Muscle of back (tissue), 13 donors: Measurements from ENCODE around the gene ZNF587B. TPM values are rescaled to one million over a fixed set of nuclear protein-coding genes. Genes with fewer than 3 reads are reported as not detected.
"Not testable (repeated sequence)": the region's sequence is repeated elsewhere in the genome, so short reads cannot be mapped to it uniquely, and the experiment has no call there.

Source experiments
- DNase-seq, 3 donors: peaks; one replicate each; pipeline versions ENCODE4 v3.0.0 to v3.0.0-alpha.2; 2013
- long read RNA-seq, 9 donors: transcript quantifications; one replicate each; lab custom pipeline, GENCODE V29; 2026
- polyA plus RNA-seq, 10 donors: library from polyadenylated mRNA; unstranded; fragments of 120-200 nt; gene quantifications; one replicate each; pipeline ENCODE4 v1.2.1, GENCODE V29; 2013; ENCODE audit not compliant: insufficient read length in 10 of 10

Gene ZNF587B
- polyA plus RNA-seq: 1 to 10 TPM; 3.3 to 7.5 (median 5.4) TPM
- long read RNA-seq, donor 1: 0 reads
- long read RNA-seq, donor 2: 0 reads
- long read RNA-seq, donor 3: 0 reads
- long read RNA-seq, donor 4: 0 reads
- long read RNA-seq, donor 5, partial matches to known transcripts: 0 of 1 reads
- long read RNA-seq, donor 5, other reads (novel, unspliced or antisense): 0 of 1 reads
- long read RNA-seq, donor 6: 0 reads
- long read RNA-seq, donor 7: 0 reads
- long read RNA-seq, donor 8: 0 reads
- long read RNA-seq, donor 9, partial matches to known transcripts: 0 of 1 reads
- long read RNA-seq, donor 9, other reads (novel, unspliced or antisense): 0 of 1 reads

GRCh38 chr19:57830071-57830602, at the start of gene ZNF587B:
Gene ZNF587B, plus strand, starts transcription at chr19:57830299. Its CDS starts 230 bp downstream, at chr19:57830529.
- DNase-seq: peak; percentile 50 to 77 (median 62)

- no peak for DNase-seq
Measured at GRCh38 chr19:57786286-57786685, 43.8 kb upstream of the ZNF587B start.

- DNase-seq: no peak
Measured at GRCh38 chr19:57786906-57787305, 43.2 kb upstream of the ZNF587B start.

DNA sequence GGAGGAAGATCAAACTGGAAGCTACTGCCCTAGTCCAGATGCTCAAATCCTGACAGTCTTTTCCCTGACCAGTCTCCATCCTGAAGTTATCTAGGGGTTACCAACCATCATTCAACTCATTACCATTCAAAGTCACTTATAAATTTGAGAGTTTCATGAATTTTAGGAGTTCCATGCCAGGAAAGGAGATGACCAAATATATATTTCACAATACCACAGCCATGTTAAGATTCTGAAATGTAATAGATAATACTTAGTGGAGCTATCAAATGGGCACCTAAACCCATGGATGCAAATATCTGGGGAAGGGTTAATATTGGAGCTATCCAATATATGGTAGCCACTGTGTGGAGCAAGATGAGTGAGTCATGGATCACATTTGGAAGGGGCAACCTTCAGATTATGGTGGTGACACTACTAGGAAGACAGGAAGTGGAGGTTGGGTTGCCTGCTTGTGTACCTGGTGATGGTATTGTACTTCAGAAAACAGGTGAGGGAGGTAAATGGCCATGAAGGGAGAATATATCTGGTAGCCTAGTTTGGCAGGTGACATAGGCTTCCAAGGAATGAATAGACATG, 41.9 kb upstream of the ZNF587B start:
- no peak for DNase-seq

DNA sequence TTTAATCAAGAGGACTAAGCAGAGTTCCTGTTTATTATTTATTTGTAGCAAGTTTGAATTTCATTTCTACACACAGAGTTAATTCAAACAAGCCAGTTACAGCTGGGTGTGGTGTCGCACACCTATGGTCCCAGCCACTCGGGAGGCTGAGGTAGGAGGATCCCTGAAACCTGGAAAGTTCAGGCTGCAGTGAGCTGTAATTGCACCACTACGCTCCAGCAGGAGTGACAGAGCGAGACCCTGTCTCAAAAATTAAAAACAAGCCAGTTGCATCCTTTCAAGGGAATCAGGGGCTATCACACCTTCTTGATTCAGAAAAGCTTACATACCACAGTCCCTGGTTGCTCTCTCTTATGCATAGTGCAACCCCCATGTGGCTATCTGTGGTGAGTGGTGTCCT, 40.8 kb upstream of the ZNF587B start:
- DNase-seq: no peak

DNA sequence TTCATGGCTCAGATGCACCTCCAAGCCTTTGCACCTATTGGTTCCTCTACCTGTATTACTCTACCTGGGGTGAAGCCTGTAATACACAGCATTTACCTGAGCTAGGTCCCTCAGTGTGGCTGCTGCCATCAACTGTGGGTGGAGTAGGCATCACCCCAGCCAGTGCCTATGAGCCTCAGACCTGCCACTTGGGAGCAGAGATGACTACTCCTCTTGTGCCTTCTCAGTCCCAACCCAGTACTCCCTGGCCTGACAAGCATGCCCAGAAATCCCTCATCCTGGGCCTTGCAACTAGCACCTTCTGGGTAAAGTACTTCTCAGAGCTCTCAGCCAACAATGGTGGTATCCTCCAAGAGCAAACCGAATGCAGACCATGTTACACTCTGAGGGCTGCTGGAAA, 33.5 kb upstream of the ZNF587B start:
- not testable (repeated sequence) for DNase-seq

GRCh38 chr19:57800696-57801095, 29.4 kb upstream of the ZNF587B start:
- DNase-seq: no peak

DNA sequence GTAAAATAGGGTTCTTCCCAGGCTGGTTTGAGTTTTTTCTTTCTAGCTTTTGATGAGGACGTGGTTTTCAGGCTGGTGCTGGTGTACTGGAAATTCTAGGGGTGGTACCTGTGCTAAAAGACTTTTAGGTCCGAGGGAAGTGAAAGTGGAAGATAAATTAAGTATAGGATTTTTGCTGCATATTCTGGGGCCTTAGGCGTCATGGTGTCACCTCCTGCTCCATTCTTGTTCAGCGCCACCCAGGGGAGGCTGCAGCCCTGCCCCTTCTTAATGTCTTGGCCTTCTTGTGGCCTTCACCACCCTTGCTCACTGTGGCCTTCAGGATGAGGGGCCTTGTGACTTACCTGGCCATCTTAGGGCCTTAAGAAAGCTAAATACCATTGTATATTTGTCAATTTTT, 27.8 kb upstream of the ZNF587B start:
- DNase-seq: no peak

DNA sequence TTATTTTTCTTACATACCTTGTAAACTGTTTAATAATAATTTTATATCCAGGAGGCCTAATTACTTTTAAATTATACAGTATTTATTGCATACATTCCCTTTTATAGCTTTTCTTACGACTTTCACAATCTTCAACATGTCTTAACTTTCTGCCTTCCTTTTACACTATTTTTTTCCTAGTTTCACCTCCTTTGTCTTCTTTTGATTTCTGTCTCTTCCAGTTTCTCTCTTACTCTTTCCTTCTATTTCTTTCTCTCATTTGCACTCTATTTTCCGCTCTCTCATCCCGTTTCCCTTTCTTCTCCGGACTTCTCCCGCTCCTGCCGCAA, 26.9 kb upstream of the ZNF587B start:
- no peak for DNase-seq

DNA sequence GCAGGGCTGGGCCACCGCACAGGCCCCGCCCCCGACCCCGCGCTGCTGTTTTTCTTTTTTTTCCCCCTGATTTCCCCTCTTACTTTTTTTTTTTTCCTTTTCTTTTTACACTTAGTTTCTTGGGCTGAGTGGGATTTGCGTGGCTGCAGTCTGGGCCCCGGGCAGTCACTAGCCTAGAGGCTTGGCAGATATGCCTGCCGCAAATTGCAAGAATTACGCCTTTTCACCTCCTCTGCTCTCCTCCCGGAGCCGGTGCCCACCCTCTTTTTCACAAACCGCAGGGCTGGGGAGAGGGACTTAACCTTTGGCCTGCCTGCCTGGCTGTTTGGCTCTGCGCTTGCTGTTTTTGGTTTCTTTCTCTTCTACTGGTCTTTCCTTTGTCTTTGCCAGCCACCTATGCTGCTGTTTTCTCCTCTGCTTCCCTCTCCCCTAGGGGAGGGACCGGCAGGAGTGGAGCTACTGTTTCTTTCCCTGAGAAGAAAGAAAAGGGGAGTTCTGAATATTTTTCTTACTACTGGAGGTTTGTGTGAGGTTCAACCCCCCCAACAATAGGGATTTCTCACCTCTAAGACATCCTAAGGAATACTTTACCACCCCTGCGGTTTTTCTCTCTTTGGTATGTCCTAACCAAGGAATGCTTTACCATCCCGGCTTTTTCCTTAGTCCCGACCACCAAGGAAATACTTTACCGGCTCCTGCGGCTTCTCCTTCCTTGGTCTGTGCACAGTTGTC, 26.3 kb upstream of the ZNF587B start:
- DNase-seq: peak; percentile 36 to 93 (median 77)

DNA sequence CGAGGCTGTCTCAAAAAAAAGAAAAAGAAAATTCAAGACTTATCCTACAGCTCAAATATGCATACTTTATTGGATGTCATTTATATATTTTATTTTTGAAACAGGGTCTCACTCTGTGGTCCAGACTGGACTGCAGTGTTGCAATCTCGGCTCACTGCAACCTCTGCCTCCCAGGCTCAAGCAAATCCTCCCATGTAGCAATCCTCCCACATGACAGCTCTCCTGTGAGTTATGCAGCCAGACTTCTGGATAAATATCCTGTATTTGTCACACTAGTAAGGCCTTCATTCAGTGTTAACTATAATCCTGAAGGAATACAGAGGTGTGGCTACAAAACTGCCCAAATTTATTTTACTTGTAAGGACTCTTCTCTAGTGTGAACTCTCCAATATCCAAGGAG, 22.6 kb upstream of the ZNF587B start:
- DNase-seq: no peak

DNA sequence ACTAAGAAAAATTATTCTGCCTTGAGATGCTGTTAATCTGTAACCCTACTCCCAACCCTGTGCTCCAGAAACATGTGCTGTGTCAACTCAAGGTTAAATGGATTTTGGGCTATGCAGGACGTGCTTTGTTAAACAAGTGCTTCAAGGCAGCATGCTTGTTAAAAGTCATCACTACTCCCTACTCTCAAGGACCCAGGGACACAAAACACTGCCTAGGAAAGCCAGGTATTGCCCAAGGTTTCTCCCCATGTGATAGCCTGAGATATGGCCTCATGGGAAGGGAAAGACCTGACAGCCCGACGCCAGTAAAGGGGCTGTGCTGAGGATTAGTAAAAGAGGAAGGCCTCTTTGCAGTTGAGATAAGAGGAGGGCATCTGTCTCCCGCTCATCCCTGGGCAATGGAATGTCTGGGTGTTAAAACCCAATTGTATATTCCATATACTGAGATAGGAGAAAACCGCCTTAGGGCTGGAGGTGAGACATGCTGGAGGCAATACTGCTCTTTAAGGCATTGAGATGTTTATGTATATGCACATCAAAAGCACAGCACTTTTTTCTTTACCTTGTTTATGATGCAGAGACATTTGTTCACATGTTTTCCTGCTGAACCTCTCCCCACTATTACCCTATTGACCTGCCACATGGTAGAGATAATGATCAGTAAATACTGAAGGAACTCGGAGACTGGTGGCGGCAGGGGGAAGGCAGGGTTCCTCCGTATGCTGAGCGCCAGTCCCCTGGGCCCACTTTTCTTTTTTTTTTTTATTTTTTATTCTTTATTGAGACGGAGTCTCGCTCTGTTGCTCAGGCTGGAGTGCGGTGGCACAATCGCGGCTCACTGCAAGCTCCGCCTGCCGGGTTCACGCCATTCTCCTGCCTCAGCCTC, 19.4 kb upstream of the ZNF587B start:
- DNase-seq: not testable (repeated sequence)

DNA sequence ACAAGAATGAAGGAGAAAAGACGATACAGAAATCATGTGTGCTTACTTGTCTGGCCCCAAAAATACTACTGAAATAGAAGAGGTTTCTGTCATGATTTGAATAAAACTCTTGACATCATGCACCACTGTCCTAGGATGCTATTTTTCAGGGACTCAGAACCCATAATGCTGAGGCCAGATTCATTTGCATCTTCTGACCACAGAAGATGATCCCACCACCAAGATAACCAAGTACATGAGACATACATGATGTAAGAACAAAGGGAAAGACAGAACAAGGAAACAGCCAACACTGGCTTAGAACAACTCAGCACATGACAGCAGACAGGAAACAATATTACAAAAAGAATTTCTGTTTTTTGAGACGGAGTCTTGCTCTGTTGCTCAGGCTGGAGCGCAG, 17.9 kb upstream of the ZNF587B start:
- DNase-seq: no peak

- DNase-seq: not testable (repeated sequence)
Measured at GRCh38 chr19:57812975-57813820, 16.9 kb upstream of the ZNF587B start.

- no peak for DNase-seq
Measured at GRCh38 chr19:57813919-57814504, 16.1 kb upstream of the ZNF587B start.

DNA sequence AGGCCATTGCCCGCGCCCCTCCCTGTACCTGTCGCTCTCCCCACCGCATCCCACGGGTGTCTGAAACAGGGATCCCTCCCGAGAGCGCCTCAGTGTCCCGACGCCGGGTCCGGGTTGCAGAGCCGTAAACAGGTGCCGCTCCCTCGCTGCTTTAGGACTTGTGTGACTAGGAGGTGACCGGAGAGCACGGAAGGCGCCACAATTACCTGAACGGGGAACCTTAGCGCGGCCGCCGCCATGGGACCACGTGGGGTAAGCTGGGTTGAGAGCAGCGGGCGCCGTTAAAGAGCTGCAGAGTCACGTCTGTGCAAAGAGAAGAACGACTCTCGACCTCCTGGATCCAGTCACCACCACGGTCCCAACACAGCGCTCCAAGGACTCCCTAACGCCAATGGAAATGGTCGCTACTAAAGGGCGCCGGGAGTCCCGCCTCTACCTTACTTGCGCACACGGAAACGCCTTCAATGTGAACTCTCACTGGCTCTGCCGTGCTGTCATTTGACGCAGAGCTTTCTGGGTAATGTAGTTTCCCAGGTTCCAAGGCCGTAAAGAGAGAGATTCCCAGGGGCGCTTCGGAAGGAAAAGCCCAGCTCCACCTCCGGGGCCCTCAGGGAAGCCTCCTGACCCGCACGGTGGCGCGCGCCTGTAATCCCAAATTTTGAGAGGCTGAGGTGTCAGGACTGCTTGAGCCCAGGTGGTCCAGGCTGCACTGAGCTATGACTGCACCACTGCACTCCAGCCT, 15.4 kb upstream of the ZNF587B start, which contains the start of gene ZNF552:
TSS of gene ZNF552 (minus strand) at position 409 of the 742 bp plus-strand sequence. CDS start at position 239, 170 bp downstream.
- peak; percentile 90 to 96 (median 92) for DNase-seq

DNA sequence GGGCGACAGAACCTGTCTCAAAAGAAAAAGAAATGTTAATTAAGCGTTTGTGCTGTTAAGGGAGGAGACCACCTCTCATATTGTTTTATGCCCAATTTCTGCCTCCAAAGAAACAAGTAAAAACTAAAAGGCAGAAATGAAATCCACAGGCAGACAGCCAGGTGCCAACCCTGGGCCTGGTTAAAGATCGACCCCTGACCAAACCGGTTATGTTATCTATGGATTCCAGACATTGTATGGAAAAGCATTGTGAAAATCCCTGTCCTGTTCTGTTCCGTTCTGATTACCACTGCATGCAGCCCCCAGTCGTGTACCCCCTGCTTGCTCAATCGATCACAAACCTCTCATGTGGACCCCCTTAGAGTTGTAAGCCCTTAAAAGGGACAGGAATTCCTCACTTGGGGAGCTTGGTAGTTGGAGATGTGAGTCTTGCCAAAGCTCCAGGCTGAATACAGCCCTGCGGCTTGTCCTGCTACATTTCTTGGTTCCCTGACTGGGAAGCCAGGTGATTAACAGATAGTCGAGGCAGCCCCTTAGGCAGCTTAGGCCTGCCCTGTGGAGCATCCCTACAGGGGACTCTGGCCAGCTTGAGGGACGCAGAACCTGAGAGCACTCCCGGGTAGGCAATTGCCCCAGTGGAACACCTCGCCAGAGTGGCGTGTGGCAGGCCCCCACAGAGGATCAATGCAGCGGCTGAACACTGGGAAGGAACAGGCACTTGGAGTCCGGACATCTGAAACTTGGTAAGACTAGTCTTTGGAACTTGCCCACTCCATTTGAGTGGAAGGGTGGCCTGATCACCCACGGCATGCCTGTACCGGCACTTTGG, 14.6 kb upstream of the ZNF587B start:
- no peak for DNase-seq

DNA sequence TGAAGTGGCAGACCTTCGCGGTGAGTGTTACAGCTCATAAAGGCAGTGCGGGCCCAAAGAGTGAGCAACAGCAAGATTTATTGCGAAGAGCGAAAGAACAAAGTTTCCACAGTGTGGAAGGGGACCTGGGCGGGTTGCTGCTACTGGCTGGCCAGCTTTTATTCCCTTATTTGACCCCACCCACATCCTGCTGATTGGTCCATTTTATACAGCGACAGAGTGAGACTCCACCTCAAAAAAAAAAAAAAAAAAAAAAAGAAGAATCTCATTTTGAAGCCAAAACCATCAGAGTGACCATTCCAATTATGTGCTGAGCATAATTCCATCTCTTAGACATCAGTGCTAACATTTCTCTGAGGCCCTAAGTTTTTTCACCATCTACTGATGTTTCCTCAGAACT, 13.4 kb upstream of the ZNF587B start:
- DNase-seq: no peak

DNA sequence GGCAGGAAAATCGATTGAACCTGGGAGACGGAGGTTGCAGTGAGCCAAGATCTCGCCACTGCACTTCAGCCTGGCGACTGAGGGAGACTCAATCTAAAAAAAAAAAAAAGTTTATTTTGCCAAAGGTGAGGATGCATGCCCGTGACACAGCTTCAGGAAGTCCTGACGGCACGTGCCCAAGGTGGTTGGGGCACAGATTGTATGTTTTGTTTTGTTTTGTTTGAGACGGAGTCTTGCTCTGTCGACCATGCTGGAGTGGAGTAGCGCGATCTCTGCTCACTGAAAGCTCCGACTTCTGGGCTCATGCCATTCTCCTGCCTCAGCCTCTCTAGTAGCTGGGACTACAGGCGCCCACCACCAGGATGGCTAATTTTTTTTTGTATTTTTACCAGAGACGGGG, 12.1 kb upstream of the ZNF587B start:
- no peak for DNase-seq
